Superior temporal gyrus (tissue), 1 donor: ENCODE measurements around the gene CDC14C.

Experiments
- DNase-seq: peaks from one replicate; pipeline ENCODE4 v3.0.0-alpha.2; 2016; ENCODE audit errors: extremely low spot score

The CDC14C gene

GRCh38 chr7:48976253-48976652 is 51.9 kb downstream of the CDC14C start:
- DNase-seq = no peak

DNA sequence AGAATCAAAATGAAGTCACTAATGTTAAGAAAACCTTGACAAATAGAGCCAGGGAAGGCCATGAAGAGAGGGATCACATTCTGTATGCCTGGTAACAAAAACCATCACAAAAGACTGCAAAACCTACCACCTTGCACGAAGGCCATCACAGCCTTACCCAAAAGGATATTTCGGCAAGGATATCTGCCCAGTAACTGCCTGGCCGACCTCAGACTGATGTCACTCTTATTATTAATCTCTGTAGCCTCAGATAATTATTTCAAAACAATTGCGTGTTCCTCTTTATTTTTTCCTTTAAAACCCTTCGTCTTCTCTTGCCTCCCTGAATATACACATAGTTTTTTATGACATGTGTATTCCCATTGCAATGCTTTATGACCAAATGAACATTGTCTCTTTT is 52.5 kb downstream of the CDC14C start:
- DNase-seq = no peak
